PC-9 (cell line): ENCODE data around the gene LRMDA.

Experiments
- EZH2 ChIP-seq: fragments of 200-600 bp; sonication (generic); IDR thresholded peaks from 2 replicates; pipeline ENCODE4 v1.8.0; 2017; ENCODE audit warnings: antibody characterized with exemption, low read depth
- TF ChIP-seq, protein P1 (sequence below): fragments of 200-600 bp; sonication (generic); conservative IDR thresholded peaks from 2 replicates; pipeline ENCODE4 v1.6.1; 2017; ENCODE audit warnings: mixed run types, antibody characterized with exemption, mild to moderate bottlenecking, moderate library complexity

DNA sequence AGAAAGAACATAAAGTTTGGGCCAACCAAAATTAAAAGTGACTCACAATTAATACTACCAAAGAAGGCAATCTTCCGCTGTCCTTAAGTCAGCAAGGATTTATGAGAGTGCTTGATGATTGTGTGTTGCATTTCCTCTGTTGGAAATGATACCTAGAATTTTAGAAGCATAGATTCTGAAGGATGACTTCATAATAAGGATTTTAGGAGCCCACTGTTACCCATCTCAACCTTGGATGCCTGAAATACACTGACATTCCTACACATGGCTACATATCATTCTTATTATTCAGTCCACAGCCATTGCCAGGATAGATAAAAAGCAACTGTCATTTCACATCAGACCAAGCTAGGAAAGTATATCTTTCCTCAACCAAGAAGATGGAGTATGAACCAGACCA is 823.8 kb downstream of the LRMDA start:
- TF ChIP-seq, protein P1, sequence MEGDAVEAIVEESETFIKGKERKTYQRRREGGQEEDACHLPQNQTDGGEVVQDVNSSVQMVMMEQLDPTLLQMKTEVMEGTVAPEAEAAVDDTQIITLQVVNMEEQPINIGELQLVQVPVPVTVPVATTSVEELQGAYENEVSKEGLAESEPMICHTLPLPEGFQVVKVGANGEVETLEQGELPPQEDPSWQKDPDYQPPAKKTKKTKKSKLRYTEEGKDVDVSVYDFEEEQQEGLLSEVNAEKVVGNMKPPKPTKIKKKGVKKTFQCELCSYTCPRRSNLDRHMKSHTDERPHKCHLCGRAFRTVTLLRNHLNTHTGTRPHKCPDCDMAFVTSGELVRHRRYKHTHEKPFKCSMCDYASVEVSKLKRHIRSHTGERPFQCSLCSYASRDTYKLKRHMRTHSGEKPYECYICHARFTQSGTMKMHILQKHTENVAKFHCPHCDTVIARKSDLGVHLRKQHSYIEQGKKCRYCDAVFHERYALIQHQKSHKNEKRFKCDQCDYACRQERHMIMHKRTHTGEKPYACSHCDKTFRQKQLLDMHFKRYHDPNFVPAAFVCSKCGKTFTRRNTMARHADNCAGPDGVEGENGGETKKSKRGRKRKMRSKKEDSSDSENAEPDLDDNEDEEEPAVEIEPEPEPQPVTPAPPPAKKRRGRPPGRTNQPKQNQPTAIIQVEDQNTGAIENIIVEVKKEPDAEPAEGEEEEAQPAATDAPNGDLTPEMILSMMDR = no peak
- TF ChIP-seq EZH2 = no peak
